ENCODE results near the gene ZBTB17. TPM values are rescaled to one million over a fixed set of nuclear protein-coding genes. Genes with fewer than 3 reads are reported as not detected.

Gene ZBTB17
- total RNA-seq, 1 experiment from 2014 or later, result 17.4 TPM

GRCh38 chr1:15940110-15941043 is 35.5 kb downstream of the ZBTB17 start:
- no peak overlapping the region for H2AFZ ChIP-seq
- intact Hi-C loops (cut with micrococcal nuclease; ENCODE audit: unreplicated experiment), result no loop called here
- DNase-seq, result no peak

GRCh38 chr1:15939181-15940109 is 36.5 kb downstream of the ZBTB17 start:
- ChIA-PET CTCF (no interaction called here), POLR2A (ENCODE audit: unreplicated experiment) (no interaction called here)
- Histone ChIP-seq H4K20me1 (ENCODE audit: insufficient read depth) (no peaks in the 10 kb centered on the region), H3F3A (ENCODE audit: insufficient read depth, low read depth) (peaks cover 5% of the 10 kb centered on the region; the same call in 1 of the 2 replicates), H3K79me2 (ENCODE audit: low read depth) (no peaks in the 10 kb centered on the region), H3K27ac (no peak overlapping the region), H3K4me1 (replicated peaks; ENCODE audit: insufficient read depth) (no peaks in the 10 kb centered on the region), H3K9me2 (ENCODE audit: insufficient read depth) (no peaks in the 10 kb centered on the region), H3K9me3 (ENCODE audit: insufficient read depth, low read depth) (no peaks in the 10 kb centered on the region), H3K36me3 (ENCODE audit: low read depth) (no peaks in the 10 kb centered on the region), H2AFZ (no peak overlapping the region), H3K4me2 (no peak overlapping the region), H3K4me3 (no peak overlapping the region), H3K27me3 (ENCODE audit: insufficient read depth, low read depth) (no peaks in the 10 kb centered on the region)
- intact Hi-C loops (cut with micrococcal nuclease; ENCODE audit: unreplicated experiment), result no loop called here
- TF ChIP-seq CTCF (conservative IDR thresholded peaks at IDR 0.05), result no peak
- TF ChIP-seq EZH2 (IDR thresholded peaks at IDR 0.05; ENCODE audit: low read depth), result no peak
- BruUV-seq (replicated peaks), result no TSS peak
- DNase-seq, result no peak

More at GRCh38 chr1:15940110-15941043, 35.5 kb downstream of the ZBTB17 start:
- Histone ChIP-seq H3K4me3 (no peak overlapping the region), H3K36me3 (ENCODE audit: low read depth) (no peaks in the 10 kb centered on the region), H3K9me2 (ENCODE audit: insufficient read depth) (no peaks in the 10 kb centered on the region), H3K79me2 (ENCODE audit: low read depth) (no peaks in the 10 kb centered on the region), H3K4me2 (no peak overlapping the region), H3K9me3 (ENCODE audit: insufficient read depth, low read depth) (no peaks in the 10 kb centered on the region), H3K27me3 (ENCODE audit: insufficient read depth, low read depth) (no peaks in the 10 kb centered on the region), H3K27ac (no peak overlapping the region), H3K4me1 (replicated peaks; ENCODE audit: insufficient read depth) (no peaks in the 10 kb centered on the region), H4K20me1 (ENCODE audit: insufficient read depth) (no peaks in the 10 kb centered on the region), H3F3A (ENCODE audit: insufficient read depth, low read depth) (peaks cover 5% of the 10 kb centered on the region; the same call in 1 of the 2 replicates)
- CTCF ChIA-PET, result no interaction called here
- no peak for TF ChIP-seq EZH2 (IDR thresholded peaks at IDR 0.05; ENCODE audit: low read depth)
- TF ChIP-seq CTCF (conservative IDR thresholded peaks at IDR 0.05), result no peak
- no TSS peak for BruUV-seq (replicated peaks)
- POLR2A ChIA-PET (ENCODE audit: unreplicated experiment), result no interaction called here

GRCh38 chr1:15938628-15939161 is 37.2 kb downstream of the ZBTB17 start:
- no peaks in the 10 kb centered on the region for H3K4me1 ChIP-seq (replicated peaks; ENCODE audit: insufficient read depth)
- H4K20me1 ChIP-seq (ENCODE audit: insufficient read depth), result no peaks in the 10 kb centered on the region
- POLR2A ChIA-PET (ENCODE audit: unreplicated experiment), result interaction anchor here (0.6 kb wide), 2 partner anchors 69 to 147 kb away, joined by 3 to 12 read pairs; no protein-coding TSS in a partner anchor
- intact Hi-C loops (cut with micrococcal nuclease; ENCODE audit: unreplicated experiment), result no loop called here
- H3F3A ChIP-seq (ENCODE audit: insufficient read depth, low read depth), result peaks cover 5% of the 10 kb centered on the region; the same call in 1 of the 2 replicates
- no peak for TF ChIP-seq EZH2 (IDR thresholded peaks at IDR 0.05; ENCODE audit: low read depth)
- TF ChIP-seq CTCF (conservative IDR thresholded peaks at IDR 0.05), result no peak
- H3K9me3 ChIP-seq (ENCODE audit: insufficient read depth, low read depth), result no peaks in the 10 kb centered on the region
- CTCF ChIA-PET, result no interaction called here
- H2AFZ ChIP-seq, result no peak overlapping the region
- H3K9me2 ChIP-seq (ENCODE audit: insufficient read depth), result no peaks in the 10 kb centered on the region
- H3K36me3 ChIP-seq (ENCODE audit: low read depth), result no peaks in the 10 kb centered on the region
- H3K27me3 ChIP-seq (ENCODE audit: insufficient read depth, low read depth), result no peaks in the 10 kb centered on the region
- no peaks in the 10 kb centered on the region for H3K79me2 ChIP-seq (ENCODE audit: low read depth)
- no peak for DNase-seq
- H3K27ac ChIP-seq, result no peak overlapping the region
- no TSS peak for BruUV-seq (replicated peaks)
- H3K4me3 ChIP-seq, result no peak overlapping the region
- H3K4me2 ChIP-seq, result no peak overlapping the region
